GM19397 (cell line): ENCODE results near the gene CDKN2B-AS1.

Experiments
- ATAC-seq: cut with Tn5 transposase; IDR thresholded peaks from one replicate; pipeline ENCODE4 v1.9.1; 2021; ENCODE audit warnings: mild to moderate bottlenecking, moderate library complexity; ENCODE audit not compliant: unreplicated experiment

The CDKN2B-AS1 gene

DNA sequence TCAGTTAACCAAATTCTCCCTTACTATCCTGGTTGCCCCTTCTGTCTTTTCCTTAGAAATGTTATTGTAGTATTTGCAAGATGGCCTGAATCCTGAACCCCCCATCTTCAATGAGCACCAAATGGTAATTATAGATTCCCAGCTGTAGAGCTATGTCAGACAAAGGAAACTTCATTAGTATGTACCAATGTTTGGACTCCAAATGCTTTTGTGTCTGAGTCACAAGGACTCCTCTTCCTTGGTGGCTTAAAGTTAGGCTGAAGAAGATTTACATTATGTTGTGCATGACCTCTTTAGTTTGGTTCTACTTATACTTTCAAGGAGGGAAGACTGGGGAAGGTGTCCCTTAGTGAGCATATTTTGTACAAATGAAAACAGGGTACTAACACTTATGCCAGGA lies 120.4 kb downstream of the CDKN2B-AS1 start:
- ATAC-seq, result no peak

DNA sequence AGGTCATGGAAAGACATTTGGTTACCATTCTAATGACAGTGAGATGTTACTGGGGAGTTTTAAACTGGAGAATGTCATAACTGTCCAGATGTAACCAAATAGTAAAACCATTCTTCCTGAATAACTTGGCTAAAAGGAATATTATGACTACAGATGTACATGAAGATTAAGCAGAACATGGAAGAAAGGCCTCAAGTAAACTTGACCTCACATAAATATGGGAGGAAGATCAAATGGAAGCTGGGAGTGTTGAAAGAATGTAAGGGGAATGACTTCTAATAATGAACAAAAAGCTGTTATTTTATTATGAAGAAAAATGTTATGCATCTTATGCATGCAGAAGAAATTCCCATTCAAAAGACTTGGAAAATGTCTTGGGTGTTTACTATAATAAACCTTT lies 122.2 kb downstream of the CDKN2B-AS1 start:
- no peak for ATAC-seq

DNA sequence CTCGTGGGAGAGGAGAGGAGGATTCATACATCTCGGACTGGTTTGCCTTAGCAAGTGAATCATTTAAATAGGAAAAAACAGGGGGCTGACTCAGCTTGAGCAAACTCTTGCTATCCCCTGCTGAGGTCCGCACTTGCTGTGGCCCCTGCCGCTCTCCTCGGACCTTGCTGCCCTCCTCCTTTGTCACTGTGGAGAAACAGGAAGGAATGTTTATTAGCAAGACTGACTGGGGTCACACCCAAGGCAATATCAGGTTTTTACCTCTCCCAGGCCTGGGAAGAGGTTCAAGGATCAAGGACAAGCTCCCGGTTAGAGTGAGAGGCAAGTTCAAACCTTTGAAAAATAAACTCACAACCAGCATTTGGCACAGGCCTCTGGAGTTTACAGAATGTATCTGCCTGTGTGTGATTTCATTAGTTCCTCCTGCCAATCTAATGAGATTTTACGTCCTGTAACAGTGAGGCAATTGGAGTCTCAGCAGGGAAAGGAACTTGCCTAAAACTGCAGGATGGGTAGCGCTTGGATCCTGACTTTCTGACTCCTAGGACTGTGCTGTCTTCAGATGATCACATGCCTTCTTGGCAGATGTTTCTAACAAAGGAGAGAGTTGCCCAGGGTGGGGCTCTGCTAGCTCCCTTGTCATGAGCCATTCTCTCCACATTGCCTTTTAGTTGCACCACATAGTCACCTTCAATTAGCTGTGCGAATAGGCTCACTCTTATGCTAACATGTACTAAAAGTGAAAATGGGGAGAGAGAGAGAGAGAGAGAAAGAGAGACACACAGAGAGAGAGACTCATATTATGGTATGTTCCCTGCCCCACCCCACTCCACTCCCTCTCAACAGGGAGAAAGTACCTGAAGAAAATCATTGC lies 123.2 kb downstream of the CDKN2B-AS1 start:
- no peak for ATAC-seq

DNA sequence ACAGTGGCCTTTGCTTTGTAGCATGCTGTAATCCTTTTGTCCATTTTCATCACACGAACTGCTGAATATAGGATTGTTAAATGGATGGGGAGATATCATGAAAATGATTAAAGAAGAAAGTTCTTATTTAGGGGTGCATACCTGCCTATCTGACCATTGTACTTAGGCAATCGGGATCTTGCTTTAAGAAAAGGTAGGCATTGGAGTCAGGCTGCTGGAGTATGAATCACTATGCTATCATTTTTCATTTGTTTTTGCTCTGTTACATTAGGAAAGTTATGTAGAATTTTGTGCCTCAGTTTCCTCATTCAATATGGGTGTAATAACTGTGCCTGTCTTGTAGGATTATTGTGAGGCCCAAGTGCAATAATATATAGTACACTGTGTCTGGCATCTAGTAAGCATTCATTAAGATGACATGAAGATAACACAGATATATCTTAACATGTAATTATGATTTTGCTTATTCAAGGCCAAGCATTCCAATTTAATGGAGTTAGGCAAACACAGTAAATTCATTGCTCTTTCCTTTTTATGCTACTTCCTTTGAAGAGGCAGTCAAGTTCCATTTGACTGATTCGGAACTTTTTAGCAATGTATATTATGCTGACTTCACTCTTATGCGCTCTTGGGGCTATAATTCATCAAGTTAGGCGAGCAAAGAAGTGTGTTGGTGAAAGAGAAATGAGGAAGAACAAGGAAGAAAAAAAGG lies 124.4 kb downstream of the CDKN2B-AS1 start:
- no peak for ATAC-seq

DNA sequence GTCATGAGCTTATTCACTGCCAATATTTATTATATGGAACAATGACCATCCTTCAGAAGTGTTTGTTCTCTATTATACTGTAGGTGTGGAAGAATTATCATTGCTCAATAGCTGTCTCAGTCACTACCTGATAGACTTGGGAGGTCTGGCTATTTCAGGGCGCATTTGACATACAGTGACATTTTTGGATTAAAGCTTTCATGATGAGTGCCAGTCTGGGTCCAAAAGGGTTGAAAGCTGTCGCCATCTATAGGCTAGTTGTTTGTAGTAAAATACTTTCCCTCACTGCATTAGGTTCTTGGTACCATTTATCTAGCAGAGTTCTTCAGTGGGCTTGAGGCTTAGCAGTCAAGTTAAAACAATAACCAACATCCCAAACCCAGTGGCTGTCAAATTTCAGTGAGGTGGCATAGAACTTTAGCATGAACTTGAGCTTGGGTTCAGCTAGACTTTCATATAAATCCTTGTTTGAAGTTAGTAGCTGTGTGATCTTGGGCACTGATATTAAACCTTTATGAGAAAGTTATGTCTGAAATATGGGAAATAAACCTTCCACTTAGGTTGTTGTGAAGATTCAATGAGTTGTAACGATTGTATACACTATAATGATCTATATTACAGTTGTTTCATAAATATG lies 125.0 kb downstream of the CDKN2B-AS1 start:
- ATAC-seq, result peak; percentile 61

- ATAC-seq, result no peak
Observed at GRCh38 chr9:22120159-22120549, 125.6 kb downstream of the CDKN2B-AS1 start.

DNA sequence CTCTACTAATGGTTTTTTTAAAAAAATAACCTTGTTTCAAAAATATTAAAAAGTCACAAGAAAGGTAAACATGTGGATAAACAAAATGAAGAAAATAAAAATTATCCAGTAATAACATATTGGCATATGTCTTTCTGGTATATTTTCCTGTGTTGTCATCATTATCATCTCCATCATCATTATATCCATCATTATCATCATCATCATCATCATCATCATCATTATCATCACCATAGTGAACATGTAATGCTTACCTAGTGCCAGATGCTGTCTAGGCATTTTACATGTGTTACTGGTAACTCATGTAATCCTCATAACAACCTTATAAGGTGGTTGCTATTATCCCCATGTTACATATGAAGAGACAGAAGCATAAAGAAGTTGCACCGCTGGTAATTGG lies 126.0 kb downstream of the CDKN2B-AS1 start:
- no peak for ATAC-seq

- no peak for ATAC-seq
Observed at GRCh38 chr9:22124263-22125011, 129.8 kb downstream of the CDKN2B-AS1 start.

DNA sequence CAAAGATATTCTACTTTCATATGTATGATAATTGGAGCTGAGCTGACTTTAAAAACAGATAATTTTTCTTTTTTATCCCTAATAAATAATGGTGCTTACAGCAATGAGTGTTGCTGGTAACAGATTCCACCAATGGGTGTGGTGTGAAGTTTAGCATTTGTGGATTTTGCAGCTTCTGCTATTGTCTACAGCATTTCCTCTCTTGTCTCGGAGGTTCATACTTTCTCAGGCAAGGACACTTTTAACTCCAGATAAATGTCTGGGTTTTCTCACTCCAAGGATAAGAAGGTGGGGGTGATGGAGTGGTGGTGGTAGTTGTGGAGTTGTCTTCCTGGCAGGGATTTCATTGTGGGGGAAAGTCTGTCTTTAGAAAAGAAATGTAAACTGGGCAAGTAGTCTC lies 134.5 kb downstream of the CDKN2B-AS1 start:
- no peak for ATAC-seq

- no peak for ATAC-seq
Observed at GRCh38 chr9:22129633-22130032, 135.0 kb downstream of the CDKN2B-AS1 start.

GRCh38 chr9:22131817-22132216 lies 137.2 kb downstream of the CDKN2B-AS1 start:
- no peak for ATAC-seq

DNA sequence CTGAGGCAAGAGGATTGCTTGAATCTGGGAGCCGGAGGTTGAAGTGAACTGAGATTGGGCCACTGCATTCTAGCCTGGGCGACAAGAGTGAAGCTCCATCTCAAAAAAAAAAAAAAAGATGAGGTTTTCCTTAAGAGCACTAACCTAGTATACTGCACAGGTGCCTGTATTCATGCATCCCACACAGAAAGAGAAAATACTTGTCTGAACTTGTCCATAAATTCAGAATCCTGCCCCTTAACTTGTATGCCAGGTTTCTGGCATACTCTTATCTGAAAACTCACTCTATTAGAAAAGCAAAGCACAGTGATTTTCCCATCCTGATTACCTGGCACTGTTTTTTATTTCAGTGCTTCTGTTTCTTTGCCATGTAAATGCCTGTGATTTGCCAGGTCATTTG lies 139.8 kb downstream of the CDKN2B-AS1 start:
- no peak for ATAC-seq

GRCh38 chr9:22136461-22137096 lies 142.0 kb downstream of the CDKN2B-AS1 start:
- ATAC-seq, result no peak

GRCh38 chr9:22138956-22139660 lies 144.5 kb downstream of the CDKN2B-AS1 start:
- no peak for ATAC-seq

DNA sequence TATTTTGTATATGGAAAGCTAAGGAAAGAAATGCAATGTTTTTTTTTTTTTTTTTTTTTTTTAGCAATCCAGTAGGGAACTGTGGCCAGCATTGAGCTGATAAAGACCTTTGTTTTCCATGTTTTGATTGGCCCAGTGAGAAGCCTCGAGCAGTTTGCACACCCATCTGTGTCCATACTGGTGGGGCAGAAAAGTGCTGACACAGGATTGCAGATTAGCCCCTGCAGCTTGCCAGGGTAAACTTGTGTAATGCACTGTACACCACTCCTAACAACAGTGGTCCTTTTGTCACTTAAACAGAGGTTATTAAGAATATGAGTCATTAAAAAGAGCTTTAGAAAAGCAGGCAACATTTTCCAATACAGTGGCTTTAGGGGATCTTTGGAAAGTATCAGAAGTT lies 147.3 kb downstream of the CDKN2B-AS1 start:
- ATAC-seq, result no peak

DNA sequence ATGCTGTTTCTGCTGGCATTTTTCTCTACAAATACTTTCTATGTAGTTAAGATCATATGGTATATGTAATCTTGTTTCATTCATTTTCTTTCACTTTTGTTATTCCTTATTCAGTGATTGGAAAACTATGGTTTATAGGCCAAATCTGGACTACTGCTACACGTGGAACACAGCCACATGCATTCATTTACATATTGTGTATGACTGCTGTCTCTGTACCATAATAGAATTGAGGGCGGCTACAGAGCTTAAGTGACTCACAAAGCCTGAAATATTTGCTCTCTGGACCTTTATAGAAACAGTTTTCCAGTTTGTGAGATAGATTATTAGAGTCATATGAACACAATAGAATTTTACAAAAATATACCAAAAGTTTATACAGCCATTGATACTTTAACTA lies 148.1 kb downstream of the CDKN2B-AS1 start:
- no peak for ATAC-seq

GRCh38 chr9:22143799-22144625 lies 149.4 kb downstream of the CDKN2B-AS1 start:
- no peak for ATAC-seq

- no peak for ATAC-seq
Observed at GRCh38 chr9:22146604-22147003, 152.0 kb downstream of the CDKN2B-AS1 start.
